ENCODE data around the gene HOXD8. TPM values are rescaled to one million over a fixed set of nuclear protein-coding genes. Genes with fewer than 3 reads are reported as not detected.

The HOXD8 gene
- total RNA-seq, 4 donors from 2014 or later = 12.6 to 19.5 (median 16.7) TPM

- WGBS, 2 donors = 63 to 68% methylated on average over 60 of the region's 60 CpGs
- peaks cover 0 to 22% (median 0%) of the 10 kb centered on the region in 4 donors for H3K4me1 ChIP-seq
- H3K4me3 ChIP-seq = no peak overlapping the region
- DNase-seq (ENCODE audit: low spot score in 2 of 2) = no peak
- no peaks in the 10 kb centered on the region for H3K36me3 ChIP-seq
- no peak overlapping the region for H3K27ac ChIP-seq
- peaks cover 3 to 81% of the 10 kb centered on the region in 2 donors for H3K27me3 ChIP-seq
- H3K9me3 ChIP-seq = no peaks in the 10 kb centered on the region
- no peak for TF ChIP-seq CTCF (IDR thresholded peaks at IDR 0.05)
- no peak for TF ChIP-seq POLR2A (IDR thresholded peaks at IDR 0.05)
- TF ChIP-seq EP300 (IDR thresholded peaks at IDR 0.05) = no peak
Measured at GRCh38 chr2:176172007-176172894, 42.7 kb downstream of the HOXD8 start.

- TF ChIP-seq EP300 (IDR thresholded peaks at IDR 0.05) = no peak
- TF ChIP-seq POLR2A (IDR thresholded peaks at IDR 0.05) = no peak
- TF ChIP-seq CTCF (IDR thresholded peaks at IDR 0.05) = no peak
- no peak overlapping the region for H3K4me3 ChIP-seq
Measured at GRCh38 chr2:176172895-176173566, 43.5 kb downstream of the HOXD8 start.

GRCh38 chr2:176173567-176174381 is 44.3 kb downstream of the HOXD8 start:
- Histone ChIP-seq H3K36me3 (no peaks in the 10 kb centered on the region), H3K27ac (no peak overlapping the region), H3K27me3 (peaks cover 3 to 83% of the 10 kb centered on the region in 2 donors), H3K9me3 (no peaks in the 10 kb centered on the region), H3K4me1 (peaks cover 0 to 36% (median 3%) of the 10 kb centered on the region in 4 donors), H3K4me3 (no peak overlapping the region)
- WGBS, 2 donors = 44 to 55% methylated on average over 7 of the region's 7 CpGs
- no peak for DNase-seq (ENCODE audit: low spot score in 2 of 2)
- TF ChIP-seq CTCF (IDR thresholded peaks at IDR 0.05) = no peak
- no peak for TF ChIP-seq EP300 (IDR thresholded peaks at IDR 0.05)
- no peak for TF ChIP-seq POLR2A (IDR thresholded peaks at IDR 0.05)

More at GRCh38 chr2:176172895-176173566, 43.5 kb downstream of the HOXD8 start:
- Histone ChIP-seq H3K9me3 (no peaks in the 10 kb centered on the region), H3K4me1 (peaks cover 0 to 29% (median 1%) of the 10 kb centered on the region in 4 donors), H3K27ac (no peak overlapping the region), H3K27me3 (peaks cover 3 to 83% of the 10 kb centered on the region in 2 donors), H3K36me3 (no peaks in the 10 kb centered on the region)
- WGBS, 2 donors = 79 to 83% methylated on average over 14 of the region's 14 CpGs
- DNase-seq (ENCODE audit: low spot score in 2 of 2) = no peak

GRCh38 chr2:176174382-176174823 is 44.9 kb downstream of the HOXD8 start:
- TF ChIP-seq EP300 (IDR thresholded peaks at IDR 0.05) (no peak), CTCF (IDR thresholded peaks at IDR 0.05) (no peak), POLR2A (IDR thresholded peaks at IDR 0.05) (no peak)
- Histone ChIP-seq H3K36me3 (no peaks in the 10 kb centered on the region), H3K27ac (peak overlapping the region in 1 of 4 donors; percentile 17), H3K9me3 (no peaks in the 10 kb centered on the region), H3K4me1 (peaks cover 0 to 36% (median 3%) of the 10 kb centered on the region in 4 donors), H3K4me3 (peak overlapping the region in 1 of 4 donors; percentile 24), H3K27me3 (peaks cover 3 to 84% of the 10 kb centered on the region in 2 donors)
- 28 to 35% methylated on average over 13 to 14 of the region's 14 CpGs for WGBS, 2 donors
- no peak for DNase-seq (ENCODE audit: low spot score in 2 of 2)
